KOPT-K1 (cell line): ENCODE data around the gene SLX9.
"Not testable (repeated sequence)": the region's sequence is repeated elsewhere in the genome, so short reads cannot be mapped to it uniquely, and the experiment has no call there.

ENCODE experiments used
- H3K27ac ChIP-seq: fragments of 200-600 bp; sonication (generic); 2 replicates; pipeline ENCODE4 v1.5.1; 2016; ENCODE audit warnings: antibody characterized with exemption, mild to moderate bottlenecking, low read depth, low read length; ENCODE audit not compliant: poor library complexity, severe bottlenecking
- H3K36me3 ChIP-seq: fragments of 200-600 bp; sonication (generic); 2 replicates; pipeline ENCODE4 v1.5.1; 2017; ENCODE audit warnings: antibody characterized with exemption, mild to moderate bottlenecking, low read length, moderate library complexity; ENCODE audit not compliant: insufficient read depth
- H3K9me3 ChIP-seq: fragments of 200-600 bp; sonication (generic); 2 replicates; pipeline ENCODE4 v1.5.1; 2017; ENCODE audit warnings: antibody characterized with exemption, low read length, mild to moderate bottlenecking; ENCODE audit not compliant: insufficient read depth, poor library complexity, severe bottlenecking

SLX9 gene

DNA sequence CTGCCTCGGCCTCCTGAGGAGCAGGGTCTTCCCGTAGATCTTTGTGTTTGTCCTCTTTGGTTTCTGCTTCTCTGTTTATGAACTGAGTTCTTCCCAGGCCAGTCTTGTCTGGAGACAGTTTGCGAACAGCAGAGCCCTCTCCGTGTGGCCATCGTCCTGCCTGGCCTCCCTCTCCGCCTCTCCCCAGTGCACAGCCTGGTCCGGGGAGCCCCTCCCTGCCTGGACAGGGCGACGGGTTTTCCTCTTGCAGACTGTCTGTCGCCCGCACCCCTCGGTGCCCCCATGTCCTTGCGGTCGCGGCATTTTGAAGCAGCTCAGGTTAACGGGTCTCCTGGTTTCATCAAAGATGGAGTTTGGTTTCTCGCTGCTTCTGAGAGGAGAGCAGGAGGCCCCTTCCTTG lies 34.8 kb downstream of the SLX9 start:
- Histone ChIP-seq H3K27ac (no peak overlapping the region), H3K9me3 (no peaks in the 10 kb centered on the region), H3K36me3 (peaks cover 54% of the 10 kb centered on the region)

- H3K9me3 ChIP-seq, result no peaks in the 10 kb centered on the region
- H3K36me3 ChIP-seq, result peaks cover 49% of the 10 kb centered on the region; the same call in 1 of the 2 replicates
- H3K27ac ChIP-seq, result no peak overlapping the region
Measured at GRCh38 chr21:44975720-44976555, 36.1 kb downstream of the SLX9 start.

DNA sequence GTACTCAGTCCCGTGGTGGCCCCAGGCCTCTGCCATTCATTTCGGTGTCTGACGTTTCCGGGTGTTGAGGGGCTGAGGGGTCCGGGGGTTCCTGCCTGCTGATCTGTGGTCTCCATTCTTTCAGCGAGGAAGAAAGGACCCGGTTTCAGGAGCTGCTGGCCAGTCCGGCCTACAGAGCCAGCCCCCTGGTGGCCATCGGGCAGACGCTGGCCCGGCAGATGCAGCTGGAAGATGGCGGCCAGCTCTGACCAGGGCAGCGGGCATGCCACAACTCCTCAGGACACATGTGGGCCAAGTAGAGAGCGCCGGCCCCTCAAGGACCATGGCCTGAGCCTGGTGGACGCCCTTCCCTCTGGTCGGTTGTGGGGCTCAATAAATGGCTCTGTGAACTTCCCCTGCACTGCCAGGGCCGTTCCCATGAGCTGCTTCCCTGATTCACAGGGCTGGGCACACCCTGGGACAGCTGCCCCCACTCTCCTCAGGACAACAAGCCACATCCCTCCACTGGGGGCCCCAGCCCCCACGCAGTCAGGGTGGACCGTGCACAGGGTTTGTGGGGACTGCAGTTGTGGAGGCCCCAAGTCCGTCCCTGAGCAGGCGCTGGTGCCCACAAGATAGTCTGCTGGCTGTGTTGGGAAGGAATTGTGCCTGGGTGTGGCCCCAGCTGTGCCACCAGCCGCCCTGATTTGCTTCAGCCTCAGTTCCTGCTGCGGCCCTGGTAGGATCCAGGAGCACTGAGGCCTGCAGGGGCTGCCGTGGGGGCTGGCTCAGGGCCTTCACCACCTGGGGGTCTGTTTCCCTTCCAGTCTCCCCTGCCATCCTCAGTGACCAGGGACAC lies 36.9 kb downstream of the SLX9 start:
- H3K27ac ChIP-seq, H3K9me3 ChIP-seq: not testable (repeated sequence)
- H3K36me3 ChIP-seq, result peaks cover 48% of the 10 kb centered on the region; the same call in 1 of the 2 replicates

DNA sequence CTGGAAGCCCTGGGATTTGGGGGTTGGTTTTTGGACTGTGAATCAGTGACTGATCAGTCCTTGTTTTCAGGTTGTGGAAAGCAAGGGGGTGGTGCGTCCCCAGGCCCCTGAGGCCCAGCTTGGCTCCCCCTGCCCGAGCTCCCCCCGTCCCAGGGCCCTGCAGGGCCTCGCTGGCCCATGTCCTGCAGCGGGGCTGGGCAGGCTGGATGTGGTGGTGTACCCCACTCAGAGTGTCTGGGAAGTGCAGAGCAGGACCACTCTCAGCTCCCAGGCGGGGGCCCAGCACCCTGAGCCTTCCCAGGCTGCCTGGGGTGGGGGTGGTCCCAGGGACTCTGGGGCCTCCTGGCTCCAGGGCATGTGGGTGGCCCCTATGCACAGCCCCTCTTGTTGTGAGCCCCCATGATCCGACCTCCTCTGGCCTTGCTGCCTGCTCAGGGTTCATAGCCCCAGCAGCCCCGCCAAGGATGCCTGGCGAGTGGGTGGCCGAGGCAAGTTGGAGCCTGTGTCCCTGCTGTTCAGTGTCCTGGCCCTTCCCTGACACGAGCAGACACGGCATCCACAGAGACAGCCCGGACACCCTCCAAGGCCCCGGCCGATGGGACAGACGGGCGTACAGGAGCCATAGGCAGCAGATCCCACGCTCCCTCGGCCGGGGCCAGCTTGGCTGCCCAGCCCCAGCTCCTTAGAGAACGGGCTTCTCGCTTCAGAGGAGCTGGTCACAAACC lies 37.9 kb downstream of the SLX9 start:
- H3K27ac ChIP-seq, result no peak overlapping the region
- H3K36me3 ChIP-seq, result peaks cover 44% of the 10 kb centered on the region; the same call in 1 of the 2 replicates
- H3K9me3 ChIP-seq, result no peaks in the 10 kb centered on the region

GRCh38 chr21:44979687-44980561 lies 40.1 kb downstream of the SLX9 start:
- no peaks in the 10 kb centered on the region for H3K9me3 ChIP-seq
- H3K27ac ChIP-seq, result no peak overlapping the region
- peaks cover 28% of the 10 kb centered on the region; the same call in 1 of the 2 replicates for H3K36me3 ChIP-seq

GRCh38 chr21:44980562-44981489 lies 41.0 kb downstream of the SLX9 start:
- H3K27ac ChIP-seq, result no peak overlapping the region
- H3K9me3 ChIP-seq, result no peaks in the 10 kb centered on the region
- peaks cover 19% of the 10 kb centered on the region; the same call in 1 of the 2 replicates for H3K36me3 ChIP-seq

DNA sequence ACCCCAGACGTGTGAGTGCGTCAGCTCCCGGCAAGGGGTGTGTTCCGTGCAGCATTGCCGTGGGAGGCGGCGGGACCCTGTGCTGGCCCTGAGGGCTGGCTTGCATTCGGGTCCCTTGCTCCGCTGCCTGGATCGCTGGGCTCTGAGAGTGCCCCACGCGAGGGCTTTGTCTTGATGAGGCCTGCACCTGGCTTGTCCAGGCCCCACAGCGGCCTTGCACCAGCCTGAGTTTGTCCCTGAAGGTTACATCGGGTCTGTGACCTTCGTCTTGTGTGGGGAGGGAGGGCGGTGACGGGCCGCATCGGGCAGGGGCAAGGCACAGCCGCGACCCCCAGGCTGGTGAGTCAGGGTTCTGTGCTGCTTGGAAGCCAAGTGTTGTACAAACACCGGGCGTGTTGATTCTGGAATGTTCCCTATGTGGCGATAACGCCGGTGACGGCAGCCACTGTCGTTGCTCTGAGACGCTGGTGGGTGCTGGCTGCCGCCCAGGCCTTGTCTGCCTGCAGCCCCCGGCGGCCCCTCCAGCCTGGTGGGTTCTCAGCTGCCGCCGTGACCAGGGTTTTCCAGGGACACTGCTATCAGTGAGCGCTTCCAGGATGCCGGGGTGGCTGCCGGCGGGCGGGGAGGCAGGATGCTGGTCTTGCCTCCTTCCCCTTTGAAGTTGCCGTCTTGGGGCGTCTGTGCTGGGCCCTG lies 42.9 kb downstream of the SLX9 start:
- Histone ChIP-seq H3K36me3 (peaks cover 12% of the 10 kb centered on the region; the same call in 1 of the 2 replicates), H3K9me3 (no peaks in the 10 kb centered on the region), H3K27ac (no peak overlapping the region)

DNA sequence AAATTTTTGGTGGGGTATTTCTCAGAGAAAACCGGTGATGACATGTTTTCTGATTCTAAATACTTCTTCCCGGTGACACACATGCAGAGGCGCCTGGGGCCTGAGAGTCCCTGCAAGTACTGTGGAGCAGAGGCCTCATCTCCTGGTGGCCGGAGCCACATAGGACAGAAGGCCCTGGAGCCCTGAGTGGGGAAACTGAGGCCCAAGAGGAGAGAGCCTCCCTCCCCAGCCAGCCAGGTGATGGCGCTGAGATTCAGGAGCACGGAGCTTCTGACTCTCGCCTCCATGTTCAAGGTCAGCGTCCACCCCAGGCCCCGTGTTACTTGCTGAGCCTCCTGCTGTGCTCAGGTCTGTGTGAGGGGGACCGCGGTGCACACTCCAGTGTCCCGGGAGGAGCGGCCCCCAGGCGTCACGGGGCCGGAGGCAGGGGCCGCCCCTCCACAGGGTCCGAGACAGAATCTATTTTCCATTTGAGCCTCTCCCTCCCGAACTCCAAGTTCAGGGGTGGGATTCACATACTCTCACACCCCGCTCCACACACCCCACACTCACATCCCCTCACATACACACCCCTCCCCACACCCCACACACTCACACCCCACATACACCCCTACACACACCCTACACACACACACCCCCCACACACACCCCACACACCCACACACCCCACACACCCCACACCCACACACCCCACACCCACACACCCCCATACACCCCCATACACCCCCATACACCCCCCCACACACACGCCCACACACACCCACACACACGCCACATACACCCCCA lies 43.8 kb downstream of the SLX9 start:
- H3K36me3 ChIP-seq, result peaks cover 9% of the 10 kb centered on the region; the same call in 1 of the 2 replicates
- no peaks in the 10 kb centered on the region for H3K9me3 ChIP-seq
- H3K27ac ChIP-seq, result no peak overlapping the region

- Histone ChIP-seq H3K36me3 (peaks cover 6% of the 10 kb centered on the region; the same call in 1 of the 2 replicates), H3K9me3 (no peaks in the 10 kb centered on the region), H3K27ac (no peak overlapping the region)
Measured at GRCh38 chr21:44984428-44984791, 44.6 kb downstream of the SLX9 start.

- no peaks in the 10 kb centered on the region for H3K9me3 ChIP-seq
- no peak overlapping the region for H3K27ac ChIP-seq
Measured at GRCh38 chr21:44984792-44985440, 45.1 kb downstream of the SLX9 start.

DNA sequence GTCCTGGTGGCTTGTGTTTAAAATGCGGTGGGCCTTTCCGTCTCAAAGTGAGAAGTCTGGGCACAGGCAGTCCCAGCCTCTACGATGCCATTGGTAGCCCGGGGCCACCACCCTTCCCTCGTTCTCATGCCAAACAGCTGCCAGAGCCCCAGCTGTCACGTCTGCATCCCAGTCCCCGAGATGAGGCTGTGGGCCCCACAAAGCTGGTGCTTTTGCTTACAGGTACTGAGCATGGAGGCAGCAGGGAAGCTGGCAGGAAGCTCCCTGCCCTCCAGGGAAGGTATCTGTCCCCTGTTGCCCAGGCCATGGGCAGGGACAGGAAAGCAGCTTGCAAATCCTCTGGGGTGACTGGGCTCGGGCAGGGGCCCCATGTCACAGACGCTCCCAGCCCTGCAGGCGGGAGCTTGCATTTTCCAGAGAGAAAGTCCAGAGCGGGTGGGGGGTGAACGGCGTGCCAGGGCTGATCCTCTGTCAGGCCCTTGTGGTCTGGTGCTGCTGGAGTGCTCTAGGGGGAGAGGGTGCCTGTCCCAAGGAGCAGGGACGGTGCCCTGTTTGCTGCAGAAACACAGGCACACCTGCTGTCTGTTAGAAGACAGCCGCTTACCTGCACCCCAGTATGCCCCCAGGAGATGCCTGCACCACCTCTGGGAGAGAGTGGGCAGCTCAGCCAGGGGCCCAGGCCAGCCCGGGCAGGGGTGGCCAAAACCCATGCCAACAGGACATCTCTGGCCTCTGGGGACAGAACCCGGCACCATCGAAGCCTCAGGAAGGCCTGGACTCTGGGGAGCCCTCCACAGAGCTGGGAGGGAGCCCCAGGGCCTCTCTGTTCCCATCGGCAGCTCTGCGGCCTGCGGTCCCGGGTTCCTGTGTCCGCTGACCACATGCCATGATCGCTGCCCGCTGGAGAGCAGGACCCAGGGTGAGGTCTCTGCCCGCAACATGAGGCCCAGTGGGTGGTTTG lies 45.9 kb downstream of the SLX9 start:
- Histone ChIP-seq H3K36me3 (no peaks in the 10 kb centered on the region), H3K9me3 (no peaks in the 10 kb centered on the region), H3K27ac (no peak overlapping the region)

More at GRCh38 chr21:44984792-44985440, 45.1 kb downstream of the SLX9 start:
- H3K36me3 ChIP-seq, result peaks cover under 1% of the 10 kb centered on the region; the same call in 1 of the 2 replicates
